ENCODE results near the gene KIF1A. TPM values are rescaled to one million over a fixed set of nuclear protein-coding genes. Genes with fewer than 3 reads are reported as not detected.

KIF1A gene
- total RNA-seq, 1 donor from 2014 or later, result 48.9 TPM

GRCh38 chr2:240728361-240728760, 91.7 kb downstream of the KIF1A start:
- no peak for TF ChIP-seq CTCF (IDR thresholded peaks at IDR 0.05; ENCODE audit: unreplicated experiment)
- H3K4me3 Mint-ChIP-seq, result no peak overlapping the region
- no peak overlapping the region for H3K27ac Mint-ChIP-seq
- H3K4me1 Mint-ChIP-seq, result no peaks in the 10 kb centered on the region
- DNase-seq (ENCODE audit: low spot score in 2 of 2, unreplicated experiment in 2 of 2), result no peak
- H3K9me3 Mint-ChIP-seq, result no peaks in the 10 kb centered on the region
- H3K27me3 Mint-ChIP-seq (ENCODE audit: low read depth), result no peaks in the 10 kb centered on the region
- H3K36me3 Mint-ChIP-seq, result peaks cover 3% of the 10 kb centered on the region

- Mint-ChIP-seq H3K4me1 (no peaks in the 10 kb centered on the region), H3K36me3 (peaks cover 3% of the 10 kb centered on the region), H3K9me3 (no peaks in the 10 kb centered on the region), H3K27ac (no peak overlapping the region), H3K27me3 (ENCODE audit: low read depth) (no peaks in the 10 kb centered on the region), H3K4me3 (no peak overlapping the region)
- no peak for DNase-seq (ENCODE audit: low spot score in 2 of 2, unreplicated experiment in 2 of 2)
- TF ChIP-seq CTCF (IDR thresholded peaks at IDR 0.05; ENCODE audit: unreplicated experiment), result no peak
Observed at GRCh38 chr2:240727913-240728312, 92.1 kb downstream of the KIF1A start.

GRCh38 chr2:240727439-240727838, 92.6 kb downstream of the KIF1A start:
- no peaks in the 10 kb centered on the region for H3K27me3 Mint-ChIP-seq (ENCODE audit: low read depth)
- peaks cover 3% of the 10 kb centered on the region for H3K36me3 Mint-ChIP-seq
- no peak for DNase-seq (ENCODE audit: low spot score in 2 of 2, unreplicated experiment in 2 of 2)
- no peak for TF ChIP-seq CTCF (IDR thresholded peaks at IDR 0.05; ENCODE audit: unreplicated experiment)
- no peaks in the 10 kb centered on the region for H3K4me1 Mint-ChIP-seq
- H3K4me3 Mint-ChIP-seq, result no peak overlapping the region
- H3K9me3 Mint-ChIP-seq, result no peaks in the 10 kb centered on the region
- H3K27ac Mint-ChIP-seq, result no peak overlapping the region

DNA sequence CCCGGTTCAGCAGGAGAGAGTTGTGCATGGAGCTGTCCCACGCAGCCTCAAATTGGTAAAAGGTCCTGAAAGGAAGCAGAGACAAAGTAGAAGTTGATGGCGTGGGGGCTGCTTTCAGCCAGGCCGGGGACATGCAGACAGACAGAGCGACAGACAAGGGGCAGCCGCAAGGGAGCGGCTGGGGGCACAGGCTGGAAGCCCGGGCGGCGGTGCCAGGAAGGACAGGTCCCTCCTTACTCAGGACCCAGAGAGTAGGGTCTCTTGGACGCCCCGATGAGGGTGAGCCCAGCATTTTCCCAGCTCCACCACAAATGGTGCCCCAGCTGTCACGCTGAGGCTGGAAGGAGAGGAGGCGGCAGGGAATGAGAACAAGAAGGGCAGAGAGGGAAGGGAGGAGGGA, 93.1 kb downstream of the KIF1A start:
- no peak overlapping the region for H3K4me3 Mint-ChIP-seq
- H3K4me1 Mint-ChIP-seq, result no peaks in the 10 kb centered on the region
- TF ChIP-seq CTCF (IDR thresholded peaks at IDR 0.05; ENCODE audit: unreplicated experiment), result no peak
- no peaks in the 10 kb centered on the region for H3K9me3 Mint-ChIP-seq
- H3K27ac Mint-ChIP-seq, result no peak overlapping the region
- peaks cover 3% of the 10 kb centered on the region for H3K36me3 Mint-ChIP-seq
- DNase-seq (ENCODE audit: low spot score in 2 of 2, unreplicated experiment in 2 of 2), result no peak
- no peaks in the 10 kb centered on the region for H3K27me3 Mint-ChIP-seq (ENCODE audit: low read depth)

DNA sequence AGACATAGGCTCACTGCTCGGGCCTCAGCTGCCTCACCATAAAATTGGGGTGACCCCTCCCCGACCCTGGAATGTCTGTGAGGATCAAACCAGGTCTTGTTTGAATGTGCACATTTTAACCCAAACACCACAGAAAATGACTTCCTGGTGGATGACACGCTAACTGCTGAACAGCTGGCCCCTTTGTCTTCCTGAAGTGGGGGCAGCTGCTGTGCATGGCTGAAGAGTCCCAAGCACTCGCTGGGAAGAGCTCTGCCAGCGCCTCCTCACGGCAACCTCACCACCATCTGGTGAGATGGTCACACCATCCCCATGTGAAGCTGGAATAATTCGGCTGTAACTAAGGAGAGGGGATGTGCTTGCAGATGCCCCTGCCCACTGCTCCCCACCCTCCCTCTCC, 94.3 kb downstream of the KIF1A start:
- TF ChIP-seq CTCF (IDR thresholded peaks at IDR 0.05; ENCODE audit: unreplicated experiment), result no peak
- Mint-ChIP-seq H3K36me3 (peaks cover 3% of the 10 kb centered on the region), H3K27ac (no peak overlapping the region), H3K9me3 (no peaks in the 10 kb centered on the region), H3K27me3 (ENCODE audit: low read depth) (no peaks in the 10 kb centered on the region), H3K4me1 (no peaks in the 10 kb centered on the region), H3K4me3 (no peak overlapping the region)
- DNase-seq (ENCODE audit: low spot score in 2 of 2, unreplicated experiment in 2 of 2), result no peak

GRCh38 chr2:240725266-240725665, 94.8 kb downstream of the KIF1A start:
- H3K4me1 Mint-ChIP-seq, result no peaks in the 10 kb centered on the region
- no peak for DNase-seq (ENCODE audit: low spot score in 2 of 2, unreplicated experiment in 2 of 2)
- H3K27ac Mint-ChIP-seq, result no peak overlapping the region
- no peak for TF ChIP-seq CTCF (IDR thresholded peaks at IDR 0.05; ENCODE audit: unreplicated experiment)
- no peaks in the 10 kb centered on the region for H3K9me3 Mint-ChIP-seq
- H3K36me3 Mint-ChIP-seq, result peaks cover 3% of the 10 kb centered on the region
- no peaks in the 10 kb centered on the region for H3K27me3 Mint-ChIP-seq (ENCODE audit: low read depth)
- H3K4me3 Mint-ChIP-seq, result no peak overlapping the region

All from mesothelial cell of epicardium (in vitro differentiated cells).